Stimulated activated CD4-positive, alpha-beta T cell treated with anti-CD3 and anti-CD28 coated beads, Interleukin-1b, Interleukin-23, amount 100 ng/mL, for 4 hours (primary cell): ENCODE data around the gene ARHGEF7.
"Not testable (repeated sequence)": the region's sequence is repeated elsewhere in the genome, so short reads cannot be mapped to it uniquely, and the experiment has no call there.

Experiments
- DNase-seq, 2 donors: peaks; one replicate each; pipeline ENCODE4 v3.0.0-alpha.2; 2020; ENCODE audit warnings: low read depth in 2 of 2

The ARHGEF7 gene

DNA sequence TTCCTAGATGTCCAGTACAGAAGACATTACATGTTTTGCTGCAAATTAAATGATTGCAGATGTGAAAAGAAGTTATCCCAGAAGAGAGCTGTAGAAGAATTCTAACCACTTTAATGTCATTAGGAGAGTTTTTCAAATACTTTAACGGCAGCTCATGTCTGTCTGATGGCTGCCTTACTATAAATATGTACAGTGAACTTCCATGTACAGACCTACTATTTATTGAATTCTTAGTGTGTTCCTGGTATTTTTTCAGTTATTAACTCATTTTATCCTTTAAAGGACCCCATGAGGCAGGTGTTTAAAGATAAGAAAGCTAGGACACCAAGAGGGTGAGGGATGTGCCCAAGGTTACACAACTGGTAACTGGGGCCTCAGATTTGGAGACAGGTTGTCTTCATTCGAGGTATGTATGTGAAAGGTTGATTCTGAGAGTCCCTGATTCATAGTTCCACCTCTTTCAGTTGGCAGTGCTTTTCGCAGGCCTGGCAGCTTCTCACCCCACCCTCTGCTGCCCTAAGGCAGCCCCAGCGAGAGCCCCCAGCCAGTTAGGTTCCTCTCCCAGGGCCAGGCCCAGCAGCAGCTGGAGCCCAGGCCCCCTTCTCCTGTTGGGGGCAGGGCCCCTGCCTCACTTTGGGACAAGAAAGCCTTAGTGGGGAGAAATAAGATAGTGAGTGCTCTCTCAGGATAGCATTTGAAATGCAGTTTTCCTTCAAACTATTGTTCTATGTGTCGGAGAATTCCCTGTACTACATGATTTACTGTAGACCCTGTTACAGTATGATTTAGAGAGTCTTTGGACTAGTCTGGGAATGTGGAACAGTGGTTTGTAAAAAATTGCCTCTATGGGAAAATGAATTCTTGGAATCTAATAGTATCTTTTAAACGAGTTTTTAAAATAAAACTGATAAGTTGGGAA lies 137.6 kb downstream of the ARHGEF7 start:
- no peak for DNase-seq

DNA sequence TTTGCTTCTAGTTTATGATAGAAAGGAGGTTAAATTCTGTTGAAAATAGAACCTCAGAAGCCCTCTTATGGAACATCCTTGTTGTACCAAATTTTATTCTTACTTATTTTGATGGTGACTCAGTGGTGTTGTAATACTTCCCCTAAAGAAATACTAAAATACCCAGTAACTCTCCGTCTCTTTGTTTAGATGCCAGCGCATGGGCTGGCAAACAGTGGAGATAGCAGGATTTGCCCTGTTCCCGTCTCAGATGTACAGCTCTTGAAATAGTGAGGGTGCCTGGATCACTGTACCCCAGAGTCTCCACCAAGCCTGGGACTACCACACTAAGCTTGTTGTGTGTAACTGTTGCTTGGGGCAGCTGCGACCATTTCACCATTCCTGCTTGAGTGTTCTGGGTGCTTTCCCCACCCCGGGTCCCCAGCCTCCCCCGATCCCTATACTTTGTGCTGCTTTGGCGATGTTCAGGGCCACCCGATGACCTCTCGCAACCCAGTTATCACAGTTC lies 138.3 kb downstream of the ARHGEF7 start:
- no peak for DNase-seq

DNA sequence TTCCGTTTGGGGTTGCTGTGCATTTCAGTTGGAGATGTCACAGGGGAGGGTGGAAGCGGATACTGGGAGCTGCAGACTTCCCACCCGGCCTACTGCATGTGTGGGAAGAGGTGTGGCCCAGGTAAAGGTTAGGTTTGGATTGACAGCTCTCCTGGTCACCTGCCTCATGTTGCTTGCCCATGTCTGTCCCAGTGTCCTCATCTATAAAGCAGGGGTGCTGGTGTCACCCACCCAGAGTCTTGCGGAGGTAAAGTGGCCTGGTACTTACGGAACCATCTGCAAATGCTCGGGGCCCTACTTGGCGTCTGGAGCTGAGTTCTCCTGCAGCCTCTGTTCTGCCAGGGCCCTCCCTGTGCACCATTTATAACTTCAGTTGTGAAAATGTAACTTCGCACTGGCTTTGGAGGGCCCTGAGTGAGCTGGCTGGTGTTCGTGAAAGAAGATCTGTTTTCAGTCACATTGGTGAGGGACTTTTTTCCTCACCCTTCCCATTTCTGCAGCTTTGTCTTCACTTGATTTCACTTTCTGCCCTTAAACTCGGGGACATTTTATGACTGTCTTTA lies 140.2 kb downstream of the ARHGEF7 start:
- no peak for DNase-seq

DNA sequence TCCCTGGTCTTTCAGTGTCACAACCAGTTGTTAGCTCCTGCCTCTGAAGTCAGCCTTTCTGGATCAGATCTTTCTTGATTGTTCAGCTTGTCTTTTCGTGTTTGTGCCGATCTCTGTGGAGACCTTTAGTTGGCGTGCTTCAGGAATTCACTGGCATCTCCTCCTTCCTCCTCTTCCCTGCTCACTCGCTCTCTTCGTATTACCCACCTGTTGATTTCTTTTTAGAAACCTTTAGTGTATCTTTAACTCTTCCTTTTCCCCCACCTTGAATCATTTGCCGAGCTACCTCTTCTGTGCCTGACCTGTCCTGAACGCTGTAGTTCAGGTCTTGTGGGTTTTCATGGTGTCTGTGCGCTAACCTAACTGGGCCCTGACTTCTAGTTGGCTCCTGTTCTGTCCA lies 141.3 kb downstream of the ARHGEF7 start:
- no peak for DNase-seq

DNA sequence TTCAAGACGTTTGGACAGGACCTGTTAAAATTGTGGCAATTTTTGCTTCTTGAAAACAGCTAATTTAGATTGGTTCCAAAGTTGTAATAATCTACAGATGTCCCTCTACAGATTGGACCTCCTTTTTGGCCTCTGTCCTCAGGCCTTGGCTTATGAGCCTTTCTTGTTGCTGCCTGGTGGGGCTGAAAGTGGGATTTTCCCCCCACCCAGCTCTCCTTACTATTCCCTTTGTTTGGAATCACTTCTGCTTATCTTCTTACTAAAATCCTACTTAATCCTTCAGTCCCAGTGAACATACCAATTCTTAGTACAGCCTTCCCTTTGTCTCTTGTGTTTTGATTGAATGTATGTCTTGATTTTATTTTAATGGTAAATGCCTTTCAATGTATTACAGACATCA lies 141.8 kb downstream of the ARHGEF7 start:
- no peak for DNase-seq

GRCh38 chr13:111257899-111258298 lies 142.8 kb downstream of the ARHGEF7 start:
- not testable (repeated sequence) for DNase-seq

DNA sequence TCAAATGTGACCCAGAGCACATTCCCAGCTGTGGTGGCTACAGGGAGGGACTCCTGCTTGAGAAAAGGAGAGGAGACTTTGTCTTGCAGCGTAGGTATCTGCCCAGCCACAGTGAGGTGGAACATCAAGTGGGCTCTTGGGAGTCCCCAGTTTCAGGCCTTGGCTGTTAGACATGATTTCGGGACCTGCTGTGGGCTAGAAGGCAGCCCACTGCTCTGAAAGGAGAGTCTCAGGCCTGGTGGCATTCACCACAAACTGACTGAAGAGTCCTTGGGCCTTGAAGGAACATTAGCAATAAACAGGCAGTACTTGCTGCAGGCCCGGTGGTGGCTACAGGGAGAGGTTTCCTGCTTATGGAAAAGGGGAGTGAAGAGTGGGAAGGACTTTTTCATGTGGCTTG lies 143.5 kb downstream of the ARHGEF7 start:
- no peak for DNase-seq

DNA sequence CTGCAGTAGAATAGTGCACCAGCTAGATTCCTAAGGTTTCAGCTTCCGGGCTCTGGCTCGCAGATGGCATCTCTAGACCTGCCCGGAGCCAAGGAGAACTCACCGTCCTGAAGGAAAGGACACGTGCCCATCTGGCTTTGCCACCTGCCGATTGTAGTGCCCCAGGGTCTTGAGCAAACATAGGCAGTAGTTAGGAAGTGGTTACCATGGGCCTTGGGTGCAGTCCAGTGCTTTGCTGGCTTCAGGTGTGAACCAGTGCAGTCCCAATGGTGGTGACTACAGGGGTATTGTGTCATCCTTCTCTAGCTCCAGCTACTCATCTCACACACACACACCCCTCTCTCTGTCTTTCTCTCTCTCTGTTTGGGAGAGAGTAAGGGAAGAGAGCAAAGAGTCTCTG lies 143.9 kb downstream of the ARHGEF7 start:
- DNase-seq = no peak

- no peak for DNase-seq
Observed at GRCh38 chr13:111261326-111261725, 146.2 kb downstream of the ARHGEF7 start.

GRCh38 chr13:111262281-111262680 lies 147.2 kb downstream of the ARHGEF7 start:
- no peak for DNase-seq

DNA sequence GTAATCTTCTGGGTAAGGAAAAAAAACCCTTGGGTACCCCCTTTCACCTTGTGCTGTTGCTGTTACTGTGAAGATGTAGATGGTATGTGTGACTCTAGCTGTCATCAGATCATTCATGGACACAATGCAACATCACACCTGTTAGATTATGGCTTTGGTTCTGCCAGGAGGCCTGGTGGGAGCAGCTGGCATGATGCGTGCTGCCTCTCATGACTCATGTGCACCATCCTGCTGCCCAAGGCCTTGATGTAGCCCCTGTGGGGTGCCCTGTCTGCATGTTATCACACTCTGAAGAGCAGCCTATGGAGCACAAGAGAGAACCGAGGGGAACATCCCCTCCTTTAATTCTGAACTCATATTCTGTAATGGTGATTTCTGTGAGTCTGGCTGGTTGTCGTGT lies 147.6 kb downstream of the ARHGEF7 start:
- DNase-seq = no peak

DNA sequence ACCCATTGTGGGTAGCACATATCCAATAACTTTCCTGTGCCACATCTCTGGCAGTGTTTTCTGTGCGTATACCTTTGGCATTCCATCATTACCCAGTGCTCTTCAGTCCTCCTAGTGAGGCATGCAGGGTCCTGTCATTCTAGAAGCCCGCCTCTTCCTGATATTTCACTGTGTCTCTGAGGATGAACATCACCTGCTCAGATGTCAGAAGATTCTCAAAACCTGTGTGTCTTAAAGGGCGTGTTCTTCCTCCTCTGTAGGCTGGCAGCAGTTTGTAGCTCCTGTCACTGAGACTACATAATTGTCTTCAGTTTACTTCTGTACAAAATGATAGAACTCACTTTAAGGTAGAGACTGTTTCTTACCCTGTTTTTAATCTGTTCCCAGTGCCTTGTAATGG lies 148.5 kb downstream of the ARHGEF7 start:
- no peak for DNase-seq

DNA sequence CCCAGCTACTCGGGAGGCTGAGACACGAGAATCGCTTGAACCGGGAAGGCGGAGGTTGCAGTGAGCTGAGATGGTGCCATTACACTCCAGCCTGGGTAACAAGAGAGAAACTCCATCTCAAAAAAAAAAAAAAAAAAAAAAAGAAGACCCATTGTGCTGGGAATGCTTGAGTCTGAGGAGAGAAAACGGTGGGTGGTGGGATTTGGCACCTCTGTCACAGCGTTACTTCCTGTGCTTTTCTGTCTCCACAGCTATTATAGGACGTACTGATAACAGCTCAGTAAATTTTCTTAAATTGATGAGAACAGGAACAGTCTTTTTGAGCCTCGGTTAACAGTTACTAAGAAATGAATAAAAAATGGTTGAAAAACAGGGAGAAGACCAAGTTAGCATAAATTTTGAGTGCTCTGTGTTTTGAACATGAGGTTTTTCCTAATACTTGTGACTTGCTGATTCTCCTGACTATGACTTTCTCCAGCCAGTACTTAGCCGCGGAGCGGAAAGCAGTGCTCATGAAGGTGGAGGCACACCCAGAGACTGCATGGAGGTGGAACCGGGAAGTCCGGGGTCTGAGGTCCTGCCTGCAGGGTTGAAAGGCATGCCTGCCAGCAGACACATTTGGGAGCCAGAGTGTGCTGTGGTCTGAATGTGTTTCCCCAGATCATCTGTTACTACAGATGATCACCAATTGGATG lies 150.0 kb downstream of the ARHGEF7 start:
- no peak for DNase-seq

DNA sequence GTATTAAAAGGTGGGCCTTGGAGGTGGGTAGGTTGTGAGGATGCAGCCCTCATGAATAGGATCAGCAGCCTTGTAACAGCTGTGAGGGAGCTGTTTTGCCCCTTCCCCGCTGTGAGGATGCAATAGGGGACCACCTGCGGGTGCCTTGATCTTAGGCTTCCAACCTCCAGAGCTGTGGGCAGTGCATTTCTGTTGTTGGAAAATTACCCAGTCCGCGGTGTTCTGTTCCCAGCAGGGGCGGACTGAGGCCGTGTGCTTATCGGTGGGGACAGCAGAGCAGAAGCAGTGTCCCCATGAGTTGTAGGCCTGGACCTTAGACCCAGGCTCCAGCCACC lies 150.6 kb downstream of the ARHGEF7 start:
- DNase-seq = no peak

DNA sequence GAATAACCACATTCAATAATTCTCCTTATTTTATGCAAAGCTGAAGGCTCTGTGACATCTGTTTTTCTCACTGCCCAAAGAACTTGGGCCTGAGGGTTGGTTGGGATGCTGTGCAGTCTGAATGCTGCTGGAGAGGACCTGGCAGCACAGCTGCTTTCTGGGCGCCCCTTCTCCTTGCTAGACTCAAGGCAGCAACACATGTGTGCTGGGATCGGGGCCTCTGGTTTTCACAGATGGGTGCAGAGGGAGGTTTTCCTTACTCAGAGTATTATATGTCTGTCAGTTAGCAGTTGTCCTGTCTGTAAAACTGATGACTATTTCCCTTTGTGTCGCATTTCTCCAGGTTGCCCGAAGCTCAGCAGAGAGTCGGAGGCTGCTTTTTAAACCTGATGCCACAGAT lies 152.1 kb downstream of the ARHGEF7 start:
- no peak for DNase-seq

DNA sequence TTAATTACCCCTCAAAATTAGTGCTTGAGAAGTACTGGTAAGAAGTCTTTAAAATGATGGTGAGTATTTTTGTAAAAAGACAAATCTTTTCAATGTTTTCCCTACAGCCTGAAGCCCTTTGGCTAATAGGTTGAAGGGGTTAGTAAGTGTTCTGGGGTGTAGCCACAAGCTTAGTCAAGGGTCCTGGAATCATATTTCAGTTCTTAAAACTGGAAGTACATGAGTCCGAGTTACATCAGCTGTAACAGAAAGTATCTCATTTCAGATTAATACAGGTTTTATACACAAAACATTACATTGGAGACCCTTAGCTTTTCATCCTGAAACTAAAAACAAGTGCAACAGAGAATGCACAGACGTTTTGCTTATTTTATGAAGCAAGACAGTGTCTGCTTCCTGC lies 152.7 kb downstream of the ARHGEF7 start:
- no peak for DNase-seq

DNA sequence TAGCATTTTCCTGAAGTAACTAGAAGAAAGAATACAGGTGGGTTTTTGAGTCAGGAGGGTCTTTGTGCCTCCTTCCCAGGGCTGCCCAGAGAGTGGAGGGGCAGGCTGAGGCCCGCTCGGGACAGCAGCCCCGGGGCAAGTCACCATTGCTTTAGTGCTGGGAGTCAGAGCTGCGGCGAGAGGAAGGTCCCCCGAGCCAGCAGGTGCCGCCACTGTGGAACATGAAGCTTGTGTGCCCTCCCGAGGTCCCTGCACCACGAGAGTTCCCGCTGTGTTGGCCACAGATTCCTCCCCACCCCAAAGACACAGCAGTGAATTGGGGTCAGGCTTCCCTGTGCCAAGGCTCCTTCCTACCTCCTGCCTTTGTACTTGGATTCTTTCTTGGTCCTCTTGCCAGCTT lies 154.4 kb downstream of the ARHGEF7 start:
- DNase-seq = no peak

GRCh38 chr13:111270126-111270525 lies 155.0 kb downstream of the ARHGEF7 start:
- DNase-seq = no peak

- DNase-seq = no peak
Observed at GRCh38 chr13:111270765-111271698, 155.9 kb downstream of the ARHGEF7 start.

DNA sequence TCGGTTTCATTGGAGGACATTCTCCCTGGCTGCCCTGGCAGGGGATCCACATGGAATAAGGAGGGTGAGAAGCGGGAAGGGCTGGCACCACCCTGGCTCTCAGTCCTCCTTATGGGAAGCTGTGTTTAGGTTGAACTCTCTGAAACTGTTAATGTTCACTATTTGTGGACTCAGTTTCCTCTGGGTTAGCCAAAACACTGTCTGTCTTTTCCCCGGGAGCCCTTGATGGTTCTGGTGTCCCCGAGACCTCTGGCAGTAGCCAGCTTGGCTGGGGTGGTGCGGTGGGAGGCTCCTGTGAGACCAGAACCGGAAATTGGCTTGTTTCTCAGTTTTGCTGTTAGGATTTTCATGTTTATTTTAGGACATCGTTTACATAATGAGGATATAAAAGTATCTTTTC lies 157.0 kb downstream of the ARHGEF7 start:
- no peak for DNase-seq

GRCh38 chr13:111275382-111275781 lies 160.3 kb downstream of the ARHGEF7 start:
- DNase-seq = no peak
